Measurements from ENCODE around the gene PTMS.

PTMS gene

DNA sequence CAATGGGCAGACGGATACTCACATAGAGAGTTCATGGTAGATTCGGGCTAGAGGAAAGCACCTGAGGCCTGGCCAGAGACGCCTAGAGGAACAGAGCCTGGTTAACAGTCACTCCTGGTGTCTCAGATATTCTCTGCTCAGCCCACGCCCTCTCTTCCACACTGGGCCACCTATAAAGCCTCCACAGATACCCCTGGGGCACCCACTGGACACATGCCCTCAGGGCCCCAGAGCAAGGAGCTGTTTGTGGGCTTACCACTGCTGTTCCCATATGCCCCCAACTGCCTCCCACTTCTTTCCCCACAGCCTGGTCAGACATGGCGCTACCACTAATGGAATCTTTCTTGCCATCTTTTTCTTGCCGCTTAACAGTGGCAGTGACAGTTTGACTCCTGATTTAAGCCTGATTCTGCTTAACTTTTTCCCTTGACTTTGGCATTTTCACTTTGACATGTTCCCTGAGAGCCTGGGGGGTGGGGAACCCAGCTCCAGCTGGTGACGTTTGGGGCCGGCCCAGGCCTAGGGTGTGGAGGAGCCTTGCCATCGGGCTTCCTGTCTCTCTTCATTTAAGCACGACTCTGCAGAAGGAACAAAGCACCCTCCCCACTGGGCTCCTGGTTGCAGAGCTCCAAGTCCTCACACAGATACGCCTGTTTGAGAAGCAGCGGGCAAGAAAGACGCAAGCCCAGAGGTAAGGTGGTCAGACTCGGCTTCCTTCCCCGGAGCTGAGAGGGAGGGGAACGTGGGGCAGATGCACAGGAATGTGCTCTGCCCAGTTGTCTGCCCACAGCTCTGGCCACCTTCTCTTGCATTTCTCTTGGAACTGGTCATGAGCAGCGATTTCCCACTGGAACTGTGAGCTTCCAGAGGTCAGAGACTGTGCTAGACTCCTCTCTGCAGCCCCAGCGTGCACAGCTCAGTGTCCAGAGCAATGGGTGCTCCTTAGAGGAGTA lies 23.1 kb downstream of the PTMS start, which contains the start of gene CD4:
TSS of gene CD4 (plus strand) at position 557 of the 953 bp plus-strand sequence. CDS start 10,611 bp downstream, outside the sequence.
- H3K27me3 ChIP-seq (ENCODE audit: insufficient read depth, poor library complexity, severe bottlenecking), result no peaks in the 10 kb centered on the region
- DNase-seq (ENCODE audit: low read depth in 1 of 2, low spot score in 1 of 2), result peak; percentile 88 to 95
- peak within 1 kb of the TSS; percentile 78 for H3K27ac ChIP-seq (replicated peaks)
- TF ChIP-seq GABPA (IDR thresholded peaks at IDR 0.05; ENCODE audit: low read depth) (peak; percentile 19; the same call in 1 of the 2 replicates), SPI1 (IDR thresholded peaks at IDR 0.05; ENCODE audit: borderline replicate concordance, low read depth) (peak; percentile 46; the same call in 1 of the 2 replicates), CTCF (IDR thresholded peaks at IDR 0.05; ENCODE audit: insufficient read depth, low read length) (no peak), REST (IDR thresholded peaks at IDR 0.05; ENCODE audit: insufficient replicate concordance, low read depth) (peak; percentile 80), POLR2AphosphoS5 (IDR thresholded peaks at IDR 0.05; ENCODE audit: low read depth) (peak; percentile 92)
- peak within 1 kb of the TSS; percentile 83 for H3K4me3 ChIP-seq (replicated peaks; ENCODE audit: insufficient read depth, low read length)

DNA sequence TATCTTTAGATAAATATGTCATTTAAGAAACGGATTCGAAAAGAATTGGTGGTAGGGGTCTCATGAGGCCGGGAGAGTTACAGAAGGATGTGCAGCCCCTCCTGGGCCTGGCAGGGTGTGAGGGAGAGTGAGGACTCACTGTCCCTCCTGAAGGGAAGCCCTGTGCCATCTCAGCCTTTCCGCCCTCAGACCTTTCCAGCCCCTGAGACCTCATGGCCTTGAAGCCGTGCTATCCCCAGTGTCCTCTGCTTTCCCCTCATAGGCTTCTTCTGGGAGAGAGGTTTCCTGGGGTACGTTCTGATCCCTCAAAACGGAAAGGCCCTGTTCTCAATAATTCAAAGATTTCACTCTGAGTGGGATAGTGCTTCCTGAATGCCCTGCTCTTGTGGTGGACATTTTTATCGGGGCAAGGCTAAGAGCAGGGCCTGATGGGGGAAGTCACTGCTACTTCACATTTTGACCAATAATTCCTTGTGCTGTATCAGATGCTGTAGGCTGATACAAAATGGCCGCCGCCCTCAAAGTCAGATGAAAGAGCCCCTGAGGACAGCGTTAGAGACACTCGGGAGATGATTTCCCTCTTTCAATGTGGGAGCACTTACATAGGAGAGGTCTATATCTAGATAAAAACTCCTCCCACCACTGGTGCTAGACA lies 24.5 kb downstream of the PTMS start:
- TF ChIP-seq CTCF (IDR thresholded peaks at IDR 0.05; ENCODE audit: insufficient read depth, low read length) (no peak), GABPA (IDR thresholded peaks at IDR 0.05; ENCODE audit: low read depth) (no peak), SPI1 (IDR thresholded peaks at IDR 0.05; ENCODE audit: borderline replicate concordance, low read depth) (peak; percentile 26; the same call in 1 of the 2 replicates), REST (IDR thresholded peaks at IDR 0.05; ENCODE audit: insufficient replicate concordance, low read depth) (peak; percentile 50), POLR2AphosphoS5 (IDR thresholded peaks at IDR 0.05; ENCODE audit: low read depth) (peak; percentile 53; the same call in 1 of the 2 replicates)
- H3K27me3 ChIP-seq (ENCODE audit: insufficient read depth, poor library complexity, severe bottlenecking), result no peaks in the 10 kb centered on the region
- peak; percentile 58 to 60 for DNase-seq (ENCODE audit: low read depth in 1 of 2, low spot score in 1 of 2)
- H3K27ac ChIP-seq (replicated peaks), result peak overlapping the region; percentile 78
- H3K4me3 ChIP-seq (replicated peaks; ENCODE audit: insufficient read depth, low read length), result peak overlapping the region; percentile 83

DNA sequence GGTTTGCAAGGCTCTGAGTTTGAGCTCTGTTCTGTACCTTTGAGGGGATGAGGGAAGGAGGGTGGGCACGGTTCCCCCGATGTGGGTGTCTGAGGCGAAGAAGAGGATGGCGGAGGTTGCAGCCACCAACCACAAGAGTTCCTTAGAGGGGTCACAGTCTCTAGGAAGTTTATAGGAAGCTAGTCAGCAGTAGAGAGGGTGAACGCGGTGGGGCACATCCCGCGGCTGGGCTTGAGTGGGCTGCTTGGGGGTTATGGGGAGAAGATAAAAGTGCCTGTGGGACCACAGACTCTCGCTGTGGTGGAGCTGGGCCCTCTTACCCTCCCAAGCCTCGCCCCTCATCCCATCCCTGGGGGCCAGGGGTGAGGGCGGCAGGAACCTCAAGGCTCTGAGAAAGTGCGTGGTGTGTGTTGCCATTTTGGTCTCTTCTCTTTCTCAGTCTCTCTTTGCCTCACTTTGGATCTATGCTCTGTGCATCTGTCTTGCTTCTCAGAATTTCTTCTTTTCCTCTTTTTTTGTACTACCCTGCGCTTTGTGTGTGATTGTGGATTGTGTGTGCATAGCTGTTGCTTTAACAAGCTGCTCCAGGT lies 25.9 kb downstream of the PTMS start:
- no peak for TF ChIP-seq REST (IDR thresholded peaks at IDR 0.05; ENCODE audit: insufficient replicate concordance, low read depth)
- TF ChIP-seq SPI1 (IDR thresholded peaks at IDR 0.05; ENCODE audit: borderline replicate concordance, low read depth), result no peak
- TF ChIP-seq CTCF (IDR thresholded peaks at IDR 0.05; ENCODE audit: insufficient read depth, low read length), result no peak
- no peak for TF ChIP-seq GABPA (IDR thresholded peaks at IDR 0.05; ENCODE audit: low read depth)
- TF ChIP-seq POLR2AphosphoS5 (IDR thresholded peaks at IDR 0.05; ENCODE audit: low read depth), result no peak
- Histone ChIP-seq H3K27ac (replicated peaks) (peak overlapping the region; percentile 78), H3K4me3 (replicated peaks; ENCODE audit: insufficient read depth, low read length) (peak overlapping the region; percentile 83), H3K27me3 (ENCODE audit: insufficient read depth, poor library complexity, severe bottlenecking) (no peaks in the 10 kb centered on the region)
- peak in 1 of 2 experiments; percentile 17 for DNase-seq (ENCODE audit: low read depth in 1 of 2, low spot score in 1 of 2)
